Measurements from ENCODE around the gene CECR2.

DNA sequence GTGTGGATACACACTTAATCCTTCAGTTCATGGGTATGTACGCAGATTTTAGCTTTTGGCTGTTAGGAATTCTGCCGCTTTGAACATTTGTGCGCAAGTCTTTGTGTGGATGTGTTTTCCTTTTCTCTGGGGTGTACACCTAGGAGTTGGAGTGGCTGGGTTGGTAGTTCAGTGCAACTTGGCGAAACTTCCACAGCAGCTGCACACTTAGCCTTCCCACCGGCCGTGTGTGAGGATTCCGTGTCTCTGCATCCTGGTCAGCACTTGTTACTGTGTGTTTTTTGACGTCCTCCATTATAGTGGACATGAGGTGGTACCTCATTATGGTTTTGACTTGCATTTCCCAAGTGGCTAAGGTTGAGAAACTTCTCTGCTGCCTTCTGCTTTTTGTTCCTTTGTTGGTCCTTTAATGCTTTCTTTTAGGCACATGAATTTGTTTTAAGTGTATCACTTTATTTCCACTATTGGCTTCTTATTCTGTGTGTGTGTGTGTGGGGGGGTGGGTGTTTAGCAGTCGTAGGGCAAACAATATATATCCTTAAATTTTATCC, 121.9 kb downstream of the CECR2 start:
- TF ChIP-seq, protein P1, sequence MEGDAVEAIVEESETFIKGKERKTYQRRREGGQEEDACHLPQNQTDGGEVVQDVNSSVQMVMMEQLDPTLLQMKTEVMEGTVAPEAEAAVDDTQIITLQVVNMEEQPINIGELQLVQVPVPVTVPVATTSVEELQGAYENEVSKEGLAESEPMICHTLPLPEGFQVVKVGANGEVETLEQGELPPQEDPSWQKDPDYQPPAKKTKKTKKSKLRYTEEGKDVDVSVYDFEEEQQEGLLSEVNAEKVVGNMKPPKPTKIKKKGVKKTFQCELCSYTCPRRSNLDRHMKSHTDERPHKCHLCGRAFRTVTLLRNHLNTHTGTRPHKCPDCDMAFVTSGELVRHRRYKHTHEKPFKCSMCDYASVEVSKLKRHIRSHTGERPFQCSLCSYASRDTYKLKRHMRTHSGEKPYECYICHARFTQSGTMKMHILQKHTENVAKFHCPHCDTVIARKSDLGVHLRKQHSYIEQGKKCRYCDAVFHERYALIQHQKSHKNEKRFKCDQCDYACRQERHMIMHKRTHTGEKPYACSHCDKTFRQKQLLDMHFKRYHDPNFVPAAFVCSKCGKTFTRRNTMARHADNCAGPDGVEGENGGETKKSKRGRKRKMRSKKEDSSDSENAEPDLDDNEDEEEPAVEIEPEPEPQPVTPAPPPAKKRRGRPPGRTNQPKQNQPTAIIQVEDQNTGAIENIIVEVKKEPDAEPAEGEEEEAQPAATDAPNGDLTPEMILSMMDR (IDR thresholded peaks at IDR 0.05): no peak
- no peak for TF ChIP-seq EP300 (IDR thresholded peaks at IDR 0.05)
